GM12878 (cell line): ENCODE data around the gene PAX2. TPM values are rescaled to one million over a fixed set of nuclear protein-coding genes. Genes with fewer than 3 reads are reported as not detected.

ENCODE experiments used
- ATAC-seq: fragments of 200-7000 bp; cut with Tn5 transposase; 3 replicates; pipeline ENCODE4 v1.9.1; 2020; ENCODE audit warnings: mild to moderate bottlenecking, moderate library complexity
- BruUV-seq: library from RNA; stranded (reverse); fragments of 400-500 nt; replicated peaks from 2 replicates; lab custom pipeline; 2021; lab: Mats Ljungman, UMichigan
- CTCF ChIA-PET: fragments of 300-600 bp; sonication (Branson Sonifier 250); formaldehyde crosslinking; extraction: SDS; loops from one replicate; lab custom pipeline; 2021; ENCODE audit warnings: inconsistent platforms; lab: Yijun Ruan, JAX
- POLR2A ChIA-PET: fragments of 350-600 bp; formaldehyde crosslinking; extraction: SDS; loops from one replicate; lab custom pipeline; 2021; ENCODE audit warnings: inconsistent platforms; lab: Charles Lee
- RAD21 ChIA-PET: fragments of 300-600 bp; sonication (Branson Sonifier 250); formaldehyde crosslinking; loops from one replicate; lab custom pipeline; 2023; ENCODE audit warnings: antibody characterized with exemption; ENCODE audit not compliant: unreplicated experiment; lab: Charles Lee
- SMC1A ChIA-PET: fragments of 300-600 bp; sonication (Branson Sonifier 250); formaldehyde crosslinking; loops from one replicate; lab custom pipeline; 2023; ENCODE audit not compliant: unreplicated experiment, uncharacterized antibody; lab: Charles Lee
- DNase-seq: peaks from one replicate; pipeline ENCODE4 v3.0.0-alpha.2; 2011; ENCODE audit warnings: low read depth, low spot score
- FAIRE-seq: peaks from 3 replicates; lab custom pipeline; 2011; peaks lifted over from hg19 to GRCh38; lab: Jason Lieb, UNC
- H2AFZ ChIP-seq: 2 replicates; pipeline ENCODE4 v1.6.0; 2011; ENCODE audit warnings: low read depth, low read length, control low read depth; ENCODE audit not compliant: control insufficient read depth
- H3K27ac ChIP-seq: 2 replicates; pipeline ENCODE4 v1.5.1; 2011; ENCODE audit warnings: control low read depth; ENCODE audit not compliant: control insufficient read depth, insufficient read depth
- H3K27me3 ChIP-seq, 2 experiments: replicated peaks in 1 of 2; 2 replicates each; pipeline versions ENCODE4 v1.6.0 to v1.6.1; 2011; ENCODE audit warnings: low read length in 1 of 2; ENCODE audit not compliant: control insufficient read depth in 2 of 2, insufficient read depth in 2 of 2
- H3K36me3 ChIP-seq, 2 experiments: 2 replicates each; pipeline ENCODE4 v1.5.1; 2011; ENCODE audit warnings: low read length in 1 of 2; ENCODE audit not compliant: control insufficient read depth in 2 of 2, insufficient read depth in 2 of 2
- H3K4me1 ChIP-seq: 2 replicates; pipeline ENCODE4 v1.6.1; 2011; ENCODE audit warnings: mild to moderate bottlenecking, low read length, moderate library complexity, mixed read lengths; ENCODE audit not compliant: control insufficient read depth, insufficient read depth
- H3K4me2 ChIP-seq: 2 replicates; pipeline ENCODE4 v1.6.0; 2011; ENCODE audit warnings: control low read depth; ENCODE audit not compliant: control insufficient read depth, insufficient read depth
- H3K4me3 ChIP-seq: fragments of 200-600 bp; sonication (generic); 2 replicates; pipeline ENCODE4 v1.5.1; 2016
- H3K79me2 ChIP-seq: 2 replicates; pipeline ENCODE4 v1.6.0; 2011; ENCODE audit warnings: low read length; ENCODE audit not compliant: control insufficient read depth, insufficient read depth
- H3K9ac ChIP-seq: 2 replicates; pipeline ENCODE4 v1.8.0; 2011; ENCODE audit warnings: low read length, control low read depth, mixed read lengths; ENCODE audit not compliant: control insufficient read depth, insufficient read depth
- H3K9me3 ChIP-seq: replicated peaks from 3 replicates; pipeline ENCODE4 v1.5.1; 2011; ENCODE audit warnings: mild to moderate bottlenecking, low read length; ENCODE audit not compliant: control insufficient read depth, insufficient read depth
- H4K20me1 ChIP-seq: 2 replicates; pipeline ENCODE4 v1.6.0; 2011; ENCODE audit not compliant: control insufficient read depth, insufficient read depth
- FOS ChIP-seq: IDR thresholded peaks from 3 replicates; pipeline ENCODE4 v1.6.1; 2011; ENCODE audit warnings: borderline replicate concordance; ENCODE audit not compliant: insufficient read length; ENCODE audit errors: extremely low read depth
- GABPA ChIP-seq: IDR thresholded peaks from 2 replicates; pipeline ENCODE4 v1.6.1; 2014; ENCODE audit warnings: antibody characterized with exemption, low read depth, mild to moderate bottlenecking, inconsistent platforms
- HCFC1 ChIP-seq: fragments of 150-350 bp; IDR thresholded peaks from 2 replicates; pipeline ENCODE4 v1.6.1; 2014; ENCODE audit warnings: low read length
- IKZF2 ChIP-seq, 2 experiments: fragments of 450-650 bp; IDR thresholded peaks; 2 replicates each; pipeline ENCODE4 v1.6.1; 2017; ENCODE audit warnings: mild to moderate bottlenecking in 2 of 2, moderate library complexity in 2 of 2
- IRF4 ChIP-seq: IDR thresholded peaks from 2 replicates; pipeline ENCODE4 v1.6.1; 2011; ENCODE audit warnings: low read depth, low read length
- MEF2B ChIP-seq: fragments of 450-650 bp; IDR thresholded peaks from 2 replicates; pipeline ENCODE4 v1.6.1; 2018; ENCODE audit warnings: mild to moderate bottlenecking, moderate library complexity; ENCODE audit not compliant: partially characterized antibody, poor library complexity, severe bottlenecking
- MTA2 ChIP-seq: fragments of 450-650 bp; IDR thresholded peaks from 2 replicates; pipeline ENCODE4 v1.6.1; 2016; ENCODE audit warnings: low read depth, mild to moderate bottlenecking, moderate library complexity
- MTA3 ChIP-seq: IDR thresholded peaks from 2 replicates; pipeline ENCODE4 v1.6.1; 2012; ENCODE audit warnings: low read length, inconsistent platforms, borderline replicate concordance
- MXI1 ChIP-seq: fragments of 150-350 bp; IDR thresholded peaks from 2 replicates; pipeline ENCODE4 v1.6.1; 2011; ENCODE audit warnings: low read depth, mild to moderate bottlenecking, inconsistent platforms, low read length, improper control_type of control experiment
- NBN ChIP-seq: fragments of 450-650 bp; IDR thresholded peaks from 2 replicates; pipeline ENCODE4 v1.6.1; 2016
- RCOR1 ChIP-seq: conservative IDR thresholded peaks from 2 replicates; pipeline ENCODE4 v1.6.1; 2012; ENCODE audit warnings: low read depth, low read length, improper control_type of control experiment
- RELA ChIP-seq: fragments of 450-650 bp; IDR thresholded peaks from 2 replicates; pipeline ENCODE4 v1.8.0; 2014; ENCODE audit warnings: borderline replicate concordance; ENCODE audit not compliant: partially characterized antibody
- SMAD5 ChIP-seq: IDR thresholded peaks from 2 replicates; pipeline ENCODE4 v1.6.1; 2016; ENCODE audit warnings: antibody characterized with exemption, low read depth
- YBX1 ChIP-seq: fragments of 450-650 bp; IDR thresholded peaks from 2 replicates; pipeline ENCODE4 v1.6.1; 2016; ENCODE audit warnings: antibody characterized with exemption
- ZBTB40 ChIP-seq: fragments of 450-650 bp; IDR thresholded peaks from 2 replicates; pipeline ENCODE4 v1.6.1; 2016; ENCODE audit warnings: mild to moderate bottlenecking, moderate library complexity, borderline replicate concordance
- ZNF592 ChIP-seq: fragments of 450-650 bp; IDR thresholded peaks from 2 replicates; pipeline ENCODE4 v1.6.1; 2017; ENCODE audit warnings: mild to moderate bottlenecking, moderate library complexity
- WGBS: methylation state at CpG from one replicate; pipeline ENCODE4 v1.1.6; 2016; ENCODE audit warnings: low lambda C conversion rate; ENCODE audit not compliant: insufficient replicate concordance, insufficient coverage; ENCODE audit errors: missing lambda C conversion rate; 5-methylcytosine and 5-hydroxymethylcytosine counted together
- in situ Hi-C: fragments of 300-500 bp; cut with MboI; formaldehyde crosslinking; loops from 9 replicates; pipeline ENCODE4 v1.14.3; 2018; ENCODE audit warnings: mixed read lengths
- intact Hi-C: fragments of 100-400 bp; cut with micrococcal nuclease; formaldehyde crosslinking; loops from one replicate; pipeline ENCODE4 v1.14.2; 2022; ENCODE audit not compliant: unreplicated experiment
- polyA plus RNA-seq, 11 experiments: library from polyadenylated mRNA; depleted of rRNA in 4 of 11; unstranded in 6 of 11; stranded (reverse) in 5 of 11; fragments of >200 nt; fragmentation: Nextera tagmentation in 4 of 11; fragmentation: Illumina TruSeq in 1 of 11; extraction: Ambion mirVana in 4 of 11; extraction: Trizol in 1 of 11; gene quantifications; 1 replicate in 1 of 11; 2 replicates in 10 of 11; pipeline versions ENCODE4 v1.2.1 to v1.2.3, GENCODE V29; 2011 to 2016; ENCODE audit warnings: inconsistent platforms in 2 of 11, missing spikeins in 2 of 11, low read depth in 1 of 11
- total RNA-seq, 4 experiments: library from RNA; depleted of rRNA in 3 of 4; stranded (reverse); fragments of >200 nt in 3 of 4; fragmentation: Illumina TruSeq in 1 of 4; extraction: Trizol in 1 of 4; gene quantifications; 2 replicates each; pipeline versions ENCODE4 v1.2.1 to v1.2.3, GENCODE V29; 2013 to 2021

Gene PAX2
- total and polyA plus RNA-seq, 10 of the 15 experiments (the other 5 are each of a cell fraction or from before 2014, with no cell fraction given): not detected

- Histone ChIP-seq H3K27ac (no peak overlapping the region), H3K4me3 (no peak overlapping the region), H3K4me1 (no peaks in the 10 kb centered on the region), H3K4me2 (no peak overlapping the region), H3K27me3 (peaks cover 6 to 8% of the 10 kb centered on the region in 2 experiments), H4K20me1 (no peaks in the 10 kb centered on the region), H3K36me3 (no peaks in the 10 kb centered on the region), H2AFZ (no peak overlapping the region), H3K9ac (no peak overlapping the region), H3K79me2 (no peaks in the 10 kb centered on the region), H3K9me3 (no peaks in the 10 kb centered on the region)
- ChIA-PET POLR2A (no interaction called here), CTCF (no interaction called here), SMC1A (no interaction called here), RAD21 (no interaction called here)
- intact Hi-C loops (no loop called here), in situ Hi-C loops (no loop called here)
- TF ChIP-seq RELA: no peak
- TF ChIP-seq HCFC1: no peak
- no peak for TF ChIP-seq MXI1
- TF ChIP-seq ZBTB40: no peak
- TF ChIP-seq GABPA: no peak
- no peak for TF ChIP-seq RCOR1
- TF ChIP-seq MEF2B: no peak
- no peak for TF ChIP-seq NBN
- TF ChIP-seq FOS: no peak
- TF ChIP-seq SMAD5: no peak
- TF ChIP-seq ZNF592: no peak
- TF ChIP-seq IKZF2 (IDR thresholded peaks at IDR 0.05): no peak
- TF ChIP-seq MTA2: no peak
- no peak for TF ChIP-seq YBX1
- TF ChIP-seq MTA3: no peak
- no peak for TF ChIP-seq IRF4
- no peak for ATAC-seq
- WGBS: 20% methylated on average over 6 of the region's 6 CpGs
- BruUV-seq: no TSS peak
- no peak for DNase-seq
- no peak for FAIRE-seq
These were observed 29.5 kb downstream of the PAX2 start for GRCh38 chr10:100774876-100775275.
